Spleen (tissue), 11 donors: Measurements from ENCODE around the gene TBX3. TPM values are rescaled to one million over a fixed set of nuclear protein-coding genes. Genes with fewer than 3 reads are reported as not detected.

Experiments used
- DNase-seq: peaks from one replicate; pipeline ENCODE4 v3.0.0-alpha.2; 2020
- H3K27ac ChIP-seq, 8 donors: fragments of 200-600 bp; sonication (generic) in 7 of 8; 1 replicate in 4 of 8; 2 replicates in 4 of 8; pipeline versions ENCODE4 v1.5.0 to v1.8.0; 2016 to 2021; ENCODE audit warnings: inconsistent platforms in 4 of 8, mild to moderate bottlenecking in 4 of 8, moderate library complexity in 1 of 8
- H3K27me3 ChIP-seq, 7 donors: fragments of 200-600 bp; sonication (generic) in 6 of 7; replicated peaks in 1 of 7; 1 replicate in 4 of 7; 2 replicates in 3 of 7; pipeline versions ENCODE4 v1.5.0 to v1.8.0; 2016 to 2021; ENCODE audit warnings: inconsistent platforms in 3 of 7, mild to moderate bottlenecking in 1 of 7
- H3K36me3 ChIP-seq, 6 donors: fragments of 200-600 bp; sonication (generic) in 5 of 6; 1 replicate in 4 of 6; 2 replicates in 2 of 6; pipeline versions ENCODE4 v1.5.0 to v1.8.0; 2016 to 2021; ENCODE audit warnings: inconsistent platforms in 2 of 6
- H3K4me1 ChIP-seq, 6 donors: fragments of 200-600 bp; sonication (generic) in 5 of 6; 1 replicate in 3 of 6; 2 replicates in 3 of 6; pipeline versions ENCODE4 v1.5.0 to v1.8.0; 2016 to 2021; ENCODE audit warnings: inconsistent platforms in 3 of 6
- H3K4me3 ChIP-seq, 8 donors: fragments of 200-600 bp; sonication (generic) in 7 of 8; 1 replicate in 4 of 8; 2 replicates in 4 of 8; pipeline versions ENCODE4 v1.5.0 to v1.8.0; 2016 to 2021; ENCODE audit warnings: inconsistent platforms in 4 of 8, mild to moderate bottlenecking in 4 of 8, moderate library complexity in 2 of 8
- H3K9me3 ChIP-seq, 8 donors: fragments of 200-600 bp; sonication (generic) in 7 of 8; 1 replicate in 4 of 8; 2 replicates in 4 of 8; pipeline versions ENCODE4 v1.5.0 to v1.8.0; 2016 to 2021; ENCODE audit warnings: inconsistent platforms in 4 of 8
- POLR2A ChIP-seq, 3 donors: fragments of 450-650 bp; IDR thresholded peaks; one replicate each; pipeline ENCODE4 v1.5.1; 2017; ENCODE audit warnings: antibody characterized with exemption in 3 of 3, mild to moderate bottlenecking in 1 of 3
- POLR2AphosphoS5 ChIP-seq, 3 donors: sonication (generic); formaldehyde crosslinking; IDR thresholded peaks; one replicate each; pipeline ENCODE4 v1.5.1; 2017; ENCODE audit warnings: antibody characterized with exemption in 3 of 3
- WGBS, 5 donors: extraction: QIAGEN DNeasy Blood & Tissue Kit in 3 of 5; methylation state at CpG; one replicate each; pipeline versions ENCODE4 v1.1.5 to v1.1.7; 2013 to 2018; 5-methylcytosine and 5-hydroxymethylcytosine counted together
- intact Hi-C: fragments of 100-400 bp; cut with DNase I; formaldehyde crosslinking; loops from one replicate; pipeline ENCODE4 v1.15.0; 2023; ENCODE audit warnings: low total_unique reads
- polyA plus RNA-seq, 3 donors: library from polyadenylated mRNA; stranded (reverse); fragments of 200-250 nt; gene quantifications; one replicate each; pipeline ENCODE4 v1.2.1, GENCODE V29; 2013
- total RNA-seq, 7 donors: library from RNA; depleted of rRNA in 3 of 7; stranded (reverse); fragments of >200 nt in 3 of 7; fragmentation: NEBNext Ultra II Directional in 4 of 7; extraction: Animal tissue kit (Norgen Biotek cat#: 25700) in 4 of 7; gene quantifications; one replicate each; pipeline versions ENCODE4 v1.1.0 to v1.2.1, GENCODE V29; 2016 to 2021
- TF ChIP-seq, protein P1 (sequence below), 11 experiments: fragments of 200-600 bp in 7 of 11; fragments of 450-650 bp in 4 of 11; sonication (generic) in 4 of 11; IDR thresholded peaks in 8 of 11; conservative IDR thresholded peaks in 3 of 11; 1 replicate in 7 of 11; 2 replicates in 4 of 11; pipeline versions ENCODE4 v1.4.0 to v1.8.0; 2016 to 2021; ENCODE audit warnings: antibody characterized with exemption in 11 of 11, inconsistent platforms in 4 of 11, mild to moderate bottlenecking in 1 of 11
- donor health status: healthy with polysubstance abuse.
- donor health status: DM: no; HTN: no; CAD: no; lungs with moderate emphysema.
- donor health status: DM: no; HTN: no; CAD: no.
- donor health status: Bipolar disorder and iron deficiency.
- donor health status: healthy.
- donor health status: DM: no; HTN: no; CAD: no.
- donor health status: DM: yes; HTN: yes; CAD: no.

TBX3 gene
- total and polyA plus RNA-seq, 10 donors = 3.1 to 22.1 (median 13.5) TPM

DNA sequence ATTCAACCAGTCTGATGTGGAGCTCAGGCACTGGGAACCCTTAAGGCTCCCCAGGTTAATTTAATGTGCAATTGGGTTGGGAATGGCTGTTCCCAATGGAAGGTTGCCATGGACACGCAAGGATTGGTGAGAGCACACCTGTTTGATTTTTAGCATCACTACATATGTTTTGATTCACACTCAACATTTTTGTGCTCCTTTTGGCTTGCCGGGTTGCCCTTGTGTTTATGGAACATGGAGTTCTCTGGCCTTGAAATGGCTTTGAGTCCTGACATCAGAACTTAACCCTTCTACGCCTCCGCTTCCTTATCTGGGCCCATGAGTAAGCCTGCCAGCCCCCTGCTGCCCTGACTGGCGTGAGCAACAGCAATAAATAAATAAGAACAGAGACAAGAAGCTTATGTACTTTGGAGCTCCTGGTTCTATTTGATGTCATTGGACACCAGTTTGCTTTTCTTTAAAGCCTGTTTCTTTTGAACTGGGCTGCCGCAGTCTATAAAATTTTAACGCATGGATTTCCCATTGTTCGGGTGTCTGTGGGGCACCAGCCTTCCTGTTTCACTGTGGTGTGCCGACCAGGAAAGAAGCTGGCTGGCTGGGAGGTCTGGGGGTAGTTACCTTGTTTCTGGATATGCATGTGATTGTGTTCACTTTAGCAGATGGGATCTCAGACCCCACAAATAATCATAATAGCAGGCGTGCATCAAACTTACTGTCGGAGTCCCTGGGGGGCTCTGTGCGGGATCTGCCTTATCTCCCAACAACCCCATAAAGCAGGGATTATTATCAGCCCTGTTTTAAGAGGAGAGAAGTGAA lies 27.8 kb downstream of the TBX3 start:
- Histone ChIP-seq H3K27me3 (peaks cover 0 to 56% (median 0%) of the 10 kb centered on the region in 7 donors), H3K27ac (no peak overlapping the region), H3K4me1 (no peaks in the 10 kb centered on the region), H3K9me3 (no peaks in the 10 kb centered on the region), H3K4me3 (no peak overlapping the region), H3K36me3 (no peaks in the 10 kb centered on the region)
- DNase-seq = no peak
- TF ChIP-seq POLR2A (IDR thresholded peaks at IDR 0.05) = no peak
- no peak for TF ChIP-seq POLR2AphosphoS5 (IDR thresholded peaks at IDR 0.05)
- TF ChIP-seq, protein P1, sequence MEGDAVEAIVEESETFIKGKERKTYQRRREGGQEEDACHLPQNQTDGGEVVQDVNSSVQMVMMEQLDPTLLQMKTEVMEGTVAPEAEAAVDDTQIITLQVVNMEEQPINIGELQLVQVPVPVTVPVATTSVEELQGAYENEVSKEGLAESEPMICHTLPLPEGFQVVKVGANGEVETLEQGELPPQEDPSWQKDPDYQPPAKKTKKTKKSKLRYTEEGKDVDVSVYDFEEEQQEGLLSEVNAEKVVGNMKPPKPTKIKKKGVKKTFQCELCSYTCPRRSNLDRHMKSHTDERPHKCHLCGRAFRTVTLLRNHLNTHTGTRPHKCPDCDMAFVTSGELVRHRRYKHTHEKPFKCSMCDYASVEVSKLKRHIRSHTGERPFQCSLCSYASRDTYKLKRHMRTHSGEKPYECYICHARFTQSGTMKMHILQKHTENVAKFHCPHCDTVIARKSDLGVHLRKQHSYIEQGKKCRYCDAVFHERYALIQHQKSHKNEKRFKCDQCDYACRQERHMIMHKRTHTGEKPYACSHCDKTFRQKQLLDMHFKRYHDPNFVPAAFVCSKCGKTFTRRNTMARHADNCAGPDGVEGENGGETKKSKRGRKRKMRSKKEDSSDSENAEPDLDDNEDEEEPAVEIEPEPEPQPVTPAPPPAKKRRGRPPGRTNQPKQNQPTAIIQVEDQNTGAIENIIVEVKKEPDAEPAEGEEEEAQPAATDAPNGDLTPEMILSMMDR (IDR thresholded peaks at IDR 0.05 in 8 of 11, conservative IDR thresholded peaks at IDR 0.05 in 3 of 11) = no peak
- 49 to 62% (median 55%) methylated on average over 12 of the region's 12 CpGs for WGBS, 5 donors
- intact Hi-C loops = loop anchor here (2.0 kb wide), 1 partner anchor 1261 kb away; no protein-coding TSS in a partner anchor

DNA sequence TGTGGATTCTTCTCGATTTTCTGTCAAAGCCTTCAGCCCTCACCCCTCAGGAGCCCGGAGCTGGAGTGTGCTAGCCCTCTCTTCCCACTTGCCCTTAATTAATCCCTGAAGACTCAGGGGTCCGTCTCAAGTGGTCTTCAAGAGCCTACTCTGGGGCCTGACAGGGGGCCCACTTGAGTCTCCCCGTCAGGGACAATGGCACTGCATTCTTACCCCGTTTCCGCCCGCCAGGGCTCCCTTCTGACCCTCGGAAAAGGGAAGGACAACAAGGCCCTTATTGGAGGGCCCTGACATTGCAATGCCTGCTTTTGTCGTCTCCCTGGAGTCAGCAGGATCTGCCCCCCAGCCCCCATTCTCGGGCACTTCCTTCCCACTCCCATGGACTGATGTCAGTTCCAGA lies 34.4 kb downstream of the TBX3 start:
- H3K4me1 ChIP-seq = no peaks in the 10 kb centered on the region
- peaks cover 0 to 30% (median 0%) of the 10 kb centered on the region in 7 donors for H3K27me3 ChIP-seq
- H3K36me3 ChIP-seq = no peaks in the 10 kb centered on the region
- 27 to 35% (median 30%) methylated on average over 10 of the region's 10 CpGs for WGBS, 5 donors
- no peak overlapping the region for H3K27ac ChIP-seq
- no peaks in the 10 kb centered on the region for H3K9me3 ChIP-seq
- H3K4me3 ChIP-seq = no peak overlapping the region
- intact Hi-C loops = no loop called here
- TF ChIP-seq POLR2A (IDR thresholded peaks at IDR 0.05) (no peak), POLR2AphosphoS5 (IDR thresholded peaks at IDR 0.05) (no peak)
- TF ChIP-seq, protein P1 (IDR thresholded peaks at IDR 0.05 in 8 of 11, conservative IDR thresholded peaks at IDR 0.05 in 3 of 11) = no peak
- DNase-seq = no peak

- TF ChIP-seq, protein P1 (IDR thresholded peaks at IDR 0.05 in 8 of 11, conservative IDR thresholded peaks at IDR 0.05 in 3 of 11) = no peak
- TF ChIP-seq POLR2A (IDR thresholded peaks at IDR 0.05) (no peak), POLR2AphosphoS5 (IDR thresholded peaks at IDR 0.05) (no peak)
- intact Hi-C loops = no loop called here
- Histone ChIP-seq H3K36me3 (no peaks in the 10 kb centered on the region), H3K4me3 (no peak overlapping the region), H3K27ac (no peak overlapping the region), H3K27me3 (peaks cover 0 to 38% (median 0%) of the 10 kb centered on the region in 7 donors), H3K9me3 (no peaks in the 10 kb centered on the region), H3K4me1 (no peaks in the 10 kb centered on the region)
- DNase-seq = no peak
- WGBS, 5 donors = 89 to 97% (median 90%) methylated on average over 3 of the region's 3 CpGs
These were observed 35.3 kb downstream of the TBX3 start for GRCh38 chr12:114648711-114649110.

GRCh38 chr12:114638790-114639435 lies 45.1 kb downstream of the TBX3 start:
- no peak for DNase-seq
- 67 to 76% (median 71%) methylated on average over 6 of the region's 6 CpGs for WGBS, 5 donors
- no peak overlapping the region for H3K4me3 ChIP-seq
- H3K4me1 ChIP-seq = no peaks in the 10 kb centered on the region
- no peaks in the 10 kb centered on the region for H3K9me3 ChIP-seq
- peaks cover 0 to 18% (median 0%) of the 10 kb centered on the region in 7 donors for H3K27me3 ChIP-seq
- no peaks in the 10 kb centered on the region for H3K36me3 ChIP-seq
- intact Hi-C loops = no loop called here
- H3K27ac ChIP-seq = no peak overlapping the region
- TF ChIP-seq, protein P1 (IDR thresholded peaks at IDR 0.05 in 8 of 11, conservative IDR thresholded peaks at IDR 0.05 in 3 of 11) = no peak
- no peak for TF ChIP-seq POLR2A (IDR thresholded peaks at IDR 0.05)
- TF ChIP-seq POLR2AphosphoS5 (IDR thresholded peaks at IDR 0.05) = no peak
